ENCODE data around the gene EYA2. TPM values are rescaled to one million over a fixed set of nuclear protein-coding genes. Genes with fewer than 3 reads are reported as not detected.
"Not testable (repeated sequence)": the region's sequence is repeated elsewhere in the genome, so short reads cannot be mapped to it uniquely, and the experiment has no call there.

Gene EYA2
- total RNA-seq, 1 experiment from 2014 or later, result 0.15 TPM

- no peak for DNase-seq (ENCODE audit: low read depth)
Measured at GRCh38 chr20:47167846-47168245, 273.2 kb downstream of the EYA2 start.

GRCh38 chr20:47172579-47172978 lies 277.9 kb downstream of the EYA2 start:
- no peak for DNase-seq (ENCODE audit: low read depth)

- no peak for DNase-seq (ENCODE audit: low read depth)
Measured at GRCh38 chr20:47173596-47174216, 279.1 kb downstream of the EYA2 start.

GRCh38 chr20:47174456-47175243 lies 280.0 kb downstream of the EYA2 start:
- no peak for DNase-seq (ENCODE audit: low read depth)

- no peak for DNase-seq (ENCODE audit: low read depth)
Measured at GRCh38 chr20:47175493-47175892, 280.9 kb downstream of the EYA2 start.

- not testable (repeated sequence) for DNase-seq (ENCODE audit: low read depth)
Measured at GRCh38 chr20:47176217-47176616, 281.6 kb downstream of the EYA2 start.

GRCh38 chr20:47178277-47178676 lies 283.6 kb downstream of the EYA2 start:
- no peak for DNase-seq (ENCODE audit: low read depth)

- DNase-seq (ENCODE audit: low read depth), result no peak
Measured at GRCh38 chr20:47178851-47179250, 284.2 kb downstream of the EYA2 start.

GRCh38 chr20:47179267-47179666 lies 284.6 kb downstream of the EYA2 start:
- no peak for DNase-seq (ENCODE audit: low read depth)

- peak; percentile 83 for DNase-seq (ENCODE audit: low read depth)
Measured at GRCh38 chr20:47181056-47181862, 286.6 kb downstream of the EYA2 start.

- no peak for DNase-seq (ENCODE audit: low read depth)
Measured at GRCh38 chr20:47183367-47183766, 288.7 kb downstream of the EYA2 start.

- no peak for DNase-seq (ENCODE audit: low read depth)
Measured at GRCh38 chr20:47187450-47188195, 293.0 kb downstream of the EYA2 start.

GRCh38 chr20:47188540-47188939 lies 293.9 kb downstream of the EYA2 start:
- DNase-seq (ENCODE audit: low read depth), result no peak

GRCh38 chr20:47189060-47189459 lies 294.4 kb downstream of the EYA2 start:
- DNase-seq (ENCODE audit: low read depth), result no peak

- peak; percentile 83 for DNase-seq (ENCODE audit: low read depth)
Measured at GRCh38 chr20:47191074-47191673, 296.5 kb downstream of the EYA2 start.

GRCh38 chr20:47191956-47192355 lies 297.3 kb downstream of the EYA2 start:
- DNase-seq (ENCODE audit: low read depth), result no peak

GRCh38 chr20:47195573-47195972 lies 300.9 kb downstream of the EYA2 start:
- no peak for DNase-seq (ENCODE audit: low read depth)

GRCh38 chr20:47196091-47197081 lies 301.7 kb downstream of the EYA2 start:
- peak; percentile 70 for DNase-seq (ENCODE audit: low read depth)

- DNase-seq (ENCODE audit: low read depth), result no peak
Measured at GRCh38 chr20:47198254-47198671, 303.6 kb downstream of the EYA2 start.

- DNase-seq (ENCODE audit: low read depth), result no peak
Measured at GRCh38 chr20:47198996-47199552, 304.4 kb downstream of the EYA2 start.
